Posterior cingulate gyrus (tissue), 11 donors: ENCODE results near the gene VN1R2.
"Not testable (repeated sequence)": the region's sequence is repeated elsewhere in the genome, so short reads cannot be mapped to it uniquely, and the experiment has no call there.

Source experiments
- DNase-seq, 10 donors: peaks; one replicate each; pipeline versions ENCODE4 v3.0.0 to v3.0.0-alpha.2; 2020 to 2021; ENCODE audit warnings: mixed read lengths in 3 of 10
- intact Hi-C: fragments of 100-400 bp; cut with DNase I; formaldehyde crosslinking; loops from one replicate; pipeline ENCODE4 v1.15.1; 2023

The VN1R2 gene, protein sequence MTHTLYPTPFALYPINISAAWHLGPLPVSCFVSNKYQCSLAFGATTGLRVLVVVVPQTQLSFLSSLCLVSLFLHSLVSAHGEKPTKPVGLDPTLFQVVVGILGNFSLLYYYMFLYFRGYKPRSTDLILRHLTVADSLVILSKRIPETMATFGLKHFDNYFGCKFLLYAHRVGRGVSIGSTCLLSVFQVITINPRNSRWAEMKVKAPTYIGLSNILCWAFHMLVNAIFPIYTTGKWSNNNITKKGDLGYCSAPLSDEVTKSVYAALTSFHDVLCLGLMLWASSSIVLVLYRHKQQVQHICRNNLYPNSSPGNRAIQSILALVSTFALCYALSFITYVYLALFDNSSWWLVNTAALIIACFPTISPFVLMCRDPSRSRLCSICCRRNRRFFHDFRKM

DNA sequence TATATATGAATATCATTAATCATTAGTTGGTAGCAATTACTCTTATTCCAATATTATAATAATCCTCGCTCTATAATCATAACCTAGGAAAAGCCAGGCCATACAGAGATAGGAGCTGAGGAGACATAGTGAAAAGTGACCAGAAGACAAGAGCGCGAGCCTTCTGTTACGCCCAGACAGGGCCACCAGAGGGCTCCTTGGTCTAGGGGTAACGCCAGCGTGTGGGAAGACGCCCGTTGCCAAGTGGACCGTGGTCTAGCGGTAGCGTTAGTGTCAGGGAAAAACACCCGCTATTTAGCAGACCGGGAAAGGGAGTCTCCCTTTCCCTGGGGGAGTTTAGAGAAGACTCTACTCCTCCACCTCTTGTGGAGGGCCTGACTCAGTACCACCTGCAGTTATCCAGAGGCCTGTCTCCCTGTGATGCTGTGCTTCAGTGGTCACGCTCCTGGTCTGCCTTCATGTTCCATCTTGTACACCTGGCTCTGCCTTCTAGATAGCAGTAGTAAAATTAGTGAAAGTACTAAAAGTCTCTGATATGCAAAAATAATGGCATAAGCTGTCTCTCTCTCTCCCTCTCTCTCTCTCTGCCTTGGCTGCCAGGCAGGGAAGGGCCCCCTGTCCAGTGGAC lies at the start of gene VN1R2:
Gene VN1R2 (plus strand): TSS at position 578 of the 628 bp plus-strand sequence. CDS start 84 bp downstream, outside the sequence.
- intact Hi-C loops: not testable (repeated sequence)

DNA sequence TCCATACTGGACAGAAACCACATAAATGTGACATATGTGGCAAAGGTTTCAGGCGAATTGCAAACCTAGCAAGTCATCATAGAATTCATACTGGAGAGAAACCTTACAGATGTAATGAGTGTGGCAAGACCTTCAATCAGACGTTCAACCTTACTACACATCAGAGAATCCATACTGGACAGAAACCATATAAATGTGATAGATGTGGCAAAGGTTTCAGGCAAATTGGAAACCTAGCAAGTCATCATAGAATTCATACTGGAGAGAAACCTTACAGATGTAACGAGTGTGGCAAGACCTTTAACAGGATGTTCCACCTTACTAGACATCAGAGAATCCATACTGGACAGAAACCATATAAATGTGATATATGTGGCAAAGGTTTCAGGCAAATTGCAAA lies 46.5 kb upstream of the VN1R2 start:
- intact Hi-C loops, DNase-seq: not testable (repeated sequence)

More for the DNA sequence above, at the start of gene VN1R2:
- DNase-seq: not testable (repeated sequence)

DNA sequence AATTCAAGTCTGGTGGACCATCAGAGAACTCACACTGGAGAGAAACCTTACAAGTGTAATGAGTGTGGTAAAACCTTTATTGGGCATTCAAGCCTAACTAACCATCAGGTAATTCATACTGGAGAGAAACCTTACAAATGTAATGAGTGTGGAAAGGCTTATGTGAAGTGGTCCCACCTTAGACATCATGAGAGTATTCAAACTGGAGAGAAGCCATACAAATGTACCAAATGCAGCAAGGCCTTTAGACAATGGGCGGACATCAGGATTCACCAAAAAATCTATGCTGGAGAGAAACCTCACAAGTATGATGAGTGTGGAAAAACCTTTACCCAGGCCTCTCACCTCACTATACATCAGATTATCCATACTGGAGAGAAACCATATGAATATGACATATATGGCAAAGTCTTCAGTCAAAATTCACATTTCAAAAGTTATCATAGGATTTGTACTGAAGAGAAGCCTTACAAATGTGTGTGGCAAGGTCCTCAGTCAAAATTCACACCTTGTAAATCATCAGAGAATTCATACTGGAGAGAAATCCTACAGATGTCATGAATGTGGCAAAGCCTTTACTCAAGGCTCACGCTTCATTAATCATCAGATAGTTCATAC lies 45.3 kb upstream of the VN1R2 start:
- no peak for DNase-seq
- intact Hi-C loops: no loop called here

DNA sequence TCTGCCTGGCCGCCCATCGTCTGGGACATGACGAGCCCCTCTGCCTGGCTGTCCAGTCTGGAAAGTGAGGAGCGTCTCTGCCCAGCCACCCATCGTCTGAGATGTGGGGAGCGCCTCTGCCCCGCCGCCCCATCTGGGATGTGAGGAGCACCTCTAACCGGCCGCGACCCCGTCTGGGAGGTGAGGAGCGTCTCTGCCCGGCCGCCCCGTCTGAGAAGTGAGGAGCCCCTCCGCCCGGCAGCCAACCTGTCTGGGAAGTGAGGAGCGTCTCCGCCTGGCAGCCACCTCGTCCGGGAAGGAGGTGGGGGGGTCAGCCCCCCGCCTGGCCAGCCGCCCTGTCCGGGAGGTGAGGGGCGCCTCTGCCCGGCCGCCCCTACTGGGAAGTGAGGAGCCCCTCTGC lies 35.4 kb upstream of the VN1R2 start:
- intact Hi-C loops, DNase-seq: not testable (repeated sequence)

DNA sequence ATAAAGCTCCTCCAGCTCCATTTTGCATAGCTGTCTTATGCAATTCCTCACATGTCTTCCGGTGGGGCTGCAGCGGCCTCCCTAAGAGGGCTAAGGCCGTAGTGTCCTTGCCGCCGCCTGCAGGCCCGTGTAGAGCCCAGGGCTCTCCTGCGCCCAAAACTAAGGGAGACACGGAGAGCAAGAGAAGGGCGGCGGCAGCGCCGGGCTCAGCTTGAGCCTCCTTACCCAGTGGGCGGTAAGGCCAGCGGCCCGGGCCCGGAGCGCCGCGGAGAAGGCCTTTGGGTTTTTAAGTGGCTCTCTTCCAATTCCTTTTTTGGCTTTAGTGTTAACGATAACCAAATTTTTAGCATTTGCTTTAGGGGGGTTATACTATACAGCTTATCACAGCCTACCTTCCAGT lies 33.5 kb upstream of the VN1R2 start:
- intact Hi-C loops: no loop called here
- DNase-seq: no peak

DNA sequence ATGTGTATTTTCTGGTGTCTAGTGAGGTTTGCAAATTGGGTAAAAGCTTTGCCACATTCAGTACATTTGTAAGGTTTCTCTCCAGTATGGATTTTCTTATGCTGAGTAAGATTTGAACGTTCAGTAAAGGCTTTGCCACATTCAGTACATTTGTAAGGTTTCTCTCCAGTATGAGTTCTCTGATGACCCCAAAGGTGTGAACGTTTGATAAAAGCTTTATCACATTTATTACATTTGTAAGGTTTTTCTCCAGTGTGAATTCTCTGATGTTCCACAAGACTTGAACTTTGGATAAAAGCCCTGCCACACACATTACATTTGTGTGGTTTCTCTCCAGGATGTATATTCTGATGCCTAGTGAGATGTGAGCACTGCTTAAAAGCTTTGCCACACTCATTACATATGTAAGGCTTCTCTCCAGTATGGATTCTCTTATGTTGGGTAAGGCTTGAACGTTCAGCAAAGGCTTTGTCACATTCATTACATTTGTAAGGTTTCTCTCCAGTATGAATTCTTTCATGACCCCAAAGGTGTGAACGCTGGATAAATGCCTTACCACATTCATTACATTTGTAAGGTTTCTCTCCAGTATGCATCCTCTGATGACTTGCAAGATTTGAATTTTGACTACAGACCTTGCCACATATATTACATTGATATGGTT lies 20.8 kb upstream of the VN1R2 start:
- intact Hi-C loops: no loop called here
- no peak for DNase-seq

DNA sequence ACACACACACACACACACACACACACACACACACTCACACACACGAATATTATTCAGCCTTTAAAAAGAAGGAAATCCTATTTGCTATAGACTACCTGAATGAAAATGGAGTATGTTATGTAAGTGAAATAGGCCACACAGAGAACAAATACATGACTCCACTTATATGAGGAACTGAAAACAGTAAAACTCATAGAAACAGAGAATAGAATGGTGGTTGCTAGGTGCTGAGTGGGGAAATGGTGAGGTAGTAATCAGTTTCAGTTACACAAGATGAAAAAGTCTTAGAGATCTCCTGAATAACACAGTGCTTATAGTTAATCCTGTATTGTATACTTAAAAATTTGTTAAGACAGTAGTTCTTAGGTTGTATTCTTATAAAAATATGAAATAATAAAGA lies 11.6 kb upstream of the VN1R2 start:
- intact Hi-C loops: no loop called here
- no peak for DNase-seq

DNA sequence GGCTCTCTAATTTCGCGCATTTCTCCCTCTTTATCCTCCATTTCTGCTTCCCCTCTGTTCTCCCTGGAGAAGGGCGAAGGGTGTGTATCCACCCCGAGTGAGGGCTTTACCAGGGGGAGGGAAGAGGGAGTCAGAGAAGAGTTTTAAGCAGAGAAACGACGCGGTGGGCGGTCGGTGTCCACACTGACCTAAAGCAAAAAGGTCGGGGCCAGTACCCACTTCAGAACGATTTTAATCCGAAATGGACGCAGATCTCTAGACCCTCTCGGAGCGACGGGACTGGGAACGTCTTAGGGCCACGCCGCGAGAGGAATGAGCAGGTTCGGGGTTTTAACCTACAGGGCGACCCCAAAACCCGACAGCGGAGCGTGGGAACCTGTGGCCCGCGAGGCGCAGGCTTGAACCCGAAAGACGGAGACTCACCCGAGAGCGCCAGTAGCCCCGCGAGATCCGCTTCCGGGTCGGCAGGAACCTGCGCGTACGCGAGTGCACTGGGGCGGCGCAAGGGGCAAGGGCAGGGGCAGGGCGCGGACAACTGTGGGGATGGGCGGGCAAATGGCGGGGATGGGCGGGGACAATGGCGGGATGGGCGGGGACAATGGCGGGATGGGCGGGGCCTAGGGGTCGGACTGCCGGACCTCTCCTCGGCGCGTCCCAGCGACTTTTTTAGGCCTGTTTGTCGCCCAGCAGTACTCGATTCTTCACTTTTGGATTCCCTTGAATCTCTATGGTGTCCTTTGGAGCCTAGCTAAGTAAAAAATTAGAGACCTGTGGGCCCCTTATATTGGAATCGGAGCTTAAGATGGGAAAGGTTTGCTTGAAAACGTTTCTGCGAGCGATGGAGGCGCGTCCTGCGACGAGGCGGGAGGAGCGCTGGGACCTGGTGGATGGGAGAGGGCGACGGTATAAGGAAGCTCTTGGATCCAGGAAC lies 3.4 kb upstream of the VN1R2 start, which contains the start of gene ZNF677:
Gene ZNF677 (minus strand): TSS at position 463 of the 931 bp plus-strand sequence. CDS start 3,323 bp downstream, outside the sequence.
- DNase-seq: peak; percentile 89 to 99 (median 94)

DNA sequence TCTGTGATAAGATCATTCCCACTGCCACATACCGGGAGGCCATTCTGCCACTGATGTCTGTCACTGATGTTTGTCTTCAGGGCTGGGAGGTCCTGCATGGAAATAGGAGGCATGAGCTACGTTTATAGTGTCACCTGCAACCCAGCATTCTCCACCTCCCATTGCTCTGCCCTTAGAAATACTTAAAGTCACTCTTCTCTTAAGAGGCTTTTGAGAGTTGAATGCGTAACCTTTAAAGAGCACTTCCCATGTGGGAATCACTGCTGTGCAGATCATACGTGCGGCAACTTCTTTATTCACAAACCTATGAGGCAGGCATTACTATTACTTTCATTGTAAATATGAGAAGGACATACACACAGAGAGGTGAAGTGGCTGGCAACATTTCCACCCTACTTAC lies 9.5 kb downstream of the VN1R2 start, which contains the start of gene VN1R4:
Gene VN1R4 (minus strand): TSS at position 101 of the 400 bp plus-strand sequence. CDS start 58 bp downstream, at position 43.
- DNase-seq, intact Hi-C loops: not testable (repeated sequence)

More for the DNA sequence above, 3.4 kb upstream of the VN1R2 start, which contains the start of gene ZNF677:
- intact Hi-C loops: no loop called here

DNA sequence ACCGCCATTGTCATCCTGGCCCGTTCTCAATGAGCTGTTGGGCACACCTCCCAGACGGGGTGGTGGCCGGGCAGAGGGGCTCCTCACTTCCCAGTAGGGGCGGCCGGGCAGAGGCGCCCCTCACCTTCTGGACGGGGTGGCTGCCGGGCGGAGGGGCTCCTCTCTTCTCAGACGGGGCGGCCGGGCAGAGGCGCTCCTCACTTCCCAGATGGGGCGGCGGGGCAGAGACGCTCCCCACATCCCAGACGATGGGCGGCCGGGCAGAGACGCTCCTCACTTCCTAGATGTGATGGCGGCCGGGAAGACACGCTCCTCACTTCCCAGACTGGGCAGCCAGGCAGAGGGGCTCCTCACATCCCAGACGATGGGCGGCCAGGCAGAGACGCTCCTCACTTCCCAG lies 11.8 kb downstream of the VN1R2 start:
- DNase-seq, intact Hi-C loops: not testable (repeated sequence)

DNA sequence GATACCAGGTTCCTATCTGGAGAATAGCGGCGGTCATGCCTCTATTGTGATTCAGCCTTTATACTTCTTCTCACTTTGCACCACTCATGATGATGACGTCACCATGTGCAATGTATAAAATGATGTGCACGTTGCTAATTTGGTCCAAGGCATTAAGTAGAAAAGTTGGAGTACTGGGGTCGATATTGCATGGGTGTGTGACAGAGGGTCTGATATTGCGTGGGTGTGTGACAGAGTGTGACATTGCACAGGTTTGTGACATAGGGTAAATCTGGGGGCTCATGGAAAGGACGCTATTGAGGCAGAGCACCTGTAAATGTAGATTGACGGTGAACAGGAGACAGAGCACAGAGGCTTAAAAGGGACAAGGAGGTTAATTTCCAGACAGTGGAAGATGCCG lies 14.0 kb downstream of the VN1R2 start:
- no peak for DNase-seq
- intact Hi-C loops: no loop called here

DNA sequence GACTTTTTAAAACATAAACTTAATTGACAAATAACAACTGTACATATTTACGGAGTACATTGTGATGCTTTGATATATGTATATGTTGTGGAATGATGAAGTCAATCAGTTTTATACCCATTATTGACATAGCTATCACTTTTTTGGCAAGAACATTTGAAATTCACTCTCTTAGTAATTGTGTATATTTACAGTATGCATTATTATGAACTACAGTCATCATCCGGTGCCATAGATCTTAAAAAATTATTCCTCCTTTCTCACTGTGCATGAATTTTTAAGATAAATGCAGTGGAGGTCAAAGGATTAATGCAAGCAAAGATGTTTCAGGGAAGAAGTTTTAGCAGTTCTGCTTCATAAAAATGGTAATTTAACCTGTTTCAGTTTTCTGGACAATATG lies 17.4 kb downstream of the VN1R2 start:
- intact Hi-C loops: no loop called here
- DNase-seq: no peak

DNA sequence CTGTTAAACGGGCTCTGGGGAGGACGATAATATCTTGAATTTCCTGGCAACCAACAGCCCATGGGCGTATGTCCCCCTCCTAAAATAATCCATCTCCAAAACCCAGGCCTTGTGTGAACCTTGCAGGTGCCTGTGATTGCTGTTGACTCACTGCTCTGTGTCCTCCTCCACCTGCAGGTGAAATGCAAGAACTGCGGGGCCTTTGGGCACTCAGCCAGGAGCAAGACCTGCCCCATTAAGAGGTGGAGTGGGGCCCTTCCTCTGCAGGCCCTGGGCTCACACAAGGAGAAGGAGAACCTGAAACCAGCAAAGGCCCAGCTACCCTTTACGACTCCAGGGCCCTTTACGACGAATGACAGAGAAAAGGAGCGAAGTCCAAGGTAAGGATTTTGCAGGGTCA lies 23.9 kb downstream of the VN1R2 start:
- not testable (repeated sequence) for DNase-seq

DNA sequence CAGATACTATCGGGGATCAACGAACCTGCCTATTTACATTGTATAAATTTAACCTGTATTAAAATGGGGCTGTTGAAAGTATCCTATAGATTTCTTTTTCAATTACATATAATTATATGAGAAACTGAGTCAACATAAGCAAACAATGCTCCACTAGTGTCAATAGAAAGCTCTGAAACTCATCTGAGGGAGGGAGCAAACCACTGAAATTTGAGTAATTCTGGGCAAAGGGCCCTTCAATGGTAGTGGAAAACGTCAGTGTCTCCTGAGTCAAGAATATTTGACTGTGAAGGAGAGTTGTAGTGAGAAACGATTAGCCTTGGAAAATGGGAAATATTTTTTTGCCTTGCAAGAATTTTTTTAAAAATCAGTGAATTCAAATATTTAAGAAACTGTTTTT lies 27.0 kb downstream of the VN1R2 start:
- intact Hi-C loops: no loop called here
- no peak for DNase-seq

More for the DNA sequence above, 23.9 kb downstream of the VN1R2 start:
- intact Hi-C loops: not testable (repeated sequence)

DNA sequence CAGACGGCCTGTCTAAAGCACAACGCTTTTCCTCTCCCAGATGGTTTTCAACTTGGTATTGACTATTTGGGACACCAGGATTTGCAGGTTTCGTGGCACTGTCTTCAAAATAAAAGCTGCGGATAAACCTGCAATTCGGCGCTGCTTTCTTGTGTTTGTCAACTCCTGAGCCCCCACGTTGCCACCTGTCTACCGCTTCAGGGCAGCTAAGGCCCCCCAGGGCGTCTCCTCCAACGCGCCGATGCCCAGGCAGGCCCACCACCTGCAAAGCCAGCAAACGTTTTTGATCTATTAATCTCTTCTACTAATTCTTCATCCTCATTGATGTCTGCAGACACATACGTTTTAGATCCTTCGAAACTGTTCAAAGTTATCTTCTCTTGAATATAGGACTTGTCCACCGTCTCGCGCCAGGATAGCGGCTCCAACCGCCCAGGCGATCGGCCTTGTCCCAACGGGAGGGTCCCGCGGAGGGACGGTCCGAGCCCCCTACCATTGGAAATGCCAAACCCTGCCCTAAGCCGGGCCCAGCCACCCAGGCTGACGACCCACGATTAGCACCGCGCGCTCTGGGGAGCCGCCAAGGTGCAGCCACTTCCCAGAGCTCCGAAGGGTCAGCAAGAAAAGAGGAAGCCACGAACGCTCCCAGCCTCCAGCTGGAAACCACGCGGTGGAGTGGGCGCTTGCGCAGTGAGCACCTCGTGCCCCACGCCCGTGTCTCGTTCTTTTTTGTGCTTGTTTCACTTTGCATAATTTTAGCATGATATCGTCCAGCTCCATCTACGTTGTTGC lies 32.9 kb downstream of the VN1R2 start:
- intact Hi-C loops: no loop called here
- DNase-seq: peak in 1 of 10 donors; percentile 56

DNA sequence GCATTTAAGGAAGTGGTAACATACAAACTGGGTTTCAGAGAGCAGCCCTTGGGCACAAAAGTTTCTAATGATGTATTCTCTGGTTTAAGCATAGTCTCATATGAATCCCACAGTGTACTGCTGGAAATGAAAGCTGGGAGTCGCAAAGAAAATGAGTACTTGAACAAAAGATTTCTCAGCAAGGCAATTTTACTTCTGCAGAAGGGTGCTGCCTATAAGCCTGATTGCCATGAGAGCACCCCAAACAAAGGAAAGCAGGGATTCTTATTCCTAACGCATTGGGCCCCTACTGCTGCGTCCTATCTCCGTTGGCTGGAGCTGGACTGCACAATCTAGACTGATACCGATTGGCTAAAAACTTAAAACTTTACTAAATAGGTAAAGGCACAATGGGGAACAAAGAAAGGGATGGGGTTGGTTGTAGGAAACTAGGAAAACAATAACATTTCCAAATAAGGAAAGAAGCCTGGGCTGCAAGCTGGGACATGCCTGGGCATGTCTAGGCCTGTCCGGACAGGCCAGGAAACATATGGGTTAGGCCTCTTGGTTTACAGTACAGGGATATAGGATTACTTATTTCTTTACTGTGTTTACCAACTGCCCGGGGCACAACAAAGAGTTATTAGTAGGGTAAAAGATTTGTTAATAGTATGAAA lies 36.8 kb downstream of the VN1R2 start:
- no peak for DNase-seq
- intact Hi-C loops: no loop called here

DNA sequence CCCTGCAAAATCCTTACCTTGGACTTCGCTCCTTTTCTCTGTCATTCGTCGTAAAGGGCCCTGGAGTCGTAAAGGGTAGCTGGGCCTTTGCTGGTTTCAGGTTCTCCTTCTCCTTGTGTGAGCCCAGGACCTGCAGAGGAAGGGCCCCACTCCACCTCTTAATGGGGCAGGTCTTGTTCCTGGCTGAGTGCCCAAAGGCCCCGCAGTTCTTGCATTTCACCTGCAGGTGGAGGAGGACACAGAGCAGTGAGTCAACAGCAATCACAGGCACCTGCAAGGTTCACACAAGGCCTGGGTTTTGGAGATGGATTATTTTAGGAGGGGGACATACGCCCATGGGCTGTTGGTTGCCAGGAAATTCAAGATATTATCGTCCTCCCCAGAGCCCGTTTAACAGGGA lies 43.2 kb downstream of the VN1R2 start:
- DNase-seq, intact Hi-C loops: not testable (repeated sequence)

DNA sequence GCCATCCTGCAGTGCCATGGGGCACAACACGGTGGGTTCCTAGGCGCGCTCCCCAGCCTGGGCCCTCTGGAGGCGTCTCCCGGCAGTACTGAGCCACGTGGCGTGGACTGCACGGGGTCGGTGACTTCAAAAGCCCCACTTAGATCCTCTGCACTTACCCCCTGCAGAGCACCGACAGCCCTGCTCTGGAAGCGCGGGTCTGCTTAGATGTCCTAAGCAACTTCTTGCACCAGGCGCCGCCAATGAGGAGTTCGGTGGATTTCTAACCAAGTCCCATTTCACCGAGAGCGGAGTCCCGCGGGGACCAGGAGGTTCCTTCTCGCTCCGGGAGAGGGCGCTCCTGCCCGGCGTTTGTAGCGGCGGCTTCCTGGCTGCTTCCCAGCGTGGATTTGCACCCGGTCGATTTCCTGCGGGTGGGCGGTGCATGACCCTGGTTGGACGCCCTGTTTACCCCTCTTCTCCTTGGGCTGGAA lies 50.3 kb downstream of the VN1R2 start:
- intact Hi-C loops: no loop called here
- DNase-seq: peak in 4 of 10 donors; percentile 9 to 86 (median 56)
